HG03354 (cell line): ENCODE results near the gene ATP9B.
"Not testable (repeated sequence)": the region's sequence is repeated elsewhere in the genome, so short reads cannot be mapped to it uniquely, and the experiment has no call there.

Source experiments
- ATAC-seq: cut with Tn5 transposase; IDR thresholded peaks from one replicate; pipeline ENCODE4 v1.9.1; 2021; ENCODE audit warnings: mild to moderate bottlenecking; ENCODE audit not compliant: unreplicated experiment, poor library complexity, severe bottlenecking

The ATP9B gene

DNA sequence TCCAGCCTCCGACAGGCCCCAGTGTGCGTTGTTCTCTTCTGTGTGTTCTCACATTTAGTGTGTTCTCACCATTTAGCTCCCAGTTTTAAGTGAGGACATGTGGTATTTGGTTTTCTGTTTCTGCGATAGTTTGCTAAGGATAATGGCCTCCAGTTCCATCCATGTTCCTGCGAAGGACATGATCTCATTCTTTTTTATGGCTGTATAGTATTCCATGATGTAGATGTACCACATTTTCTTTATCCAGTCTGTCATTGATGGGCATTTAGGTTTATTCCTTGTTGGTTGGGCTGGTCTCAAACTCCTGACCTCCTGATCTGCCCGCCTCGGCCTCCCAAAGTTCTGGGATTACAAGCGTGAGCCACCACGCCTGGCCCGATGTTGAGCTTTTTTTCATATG is 195.9 kb downstream of the ATP9B start:
- not testable (repeated sequence) for ATAC-seq

DNA sequence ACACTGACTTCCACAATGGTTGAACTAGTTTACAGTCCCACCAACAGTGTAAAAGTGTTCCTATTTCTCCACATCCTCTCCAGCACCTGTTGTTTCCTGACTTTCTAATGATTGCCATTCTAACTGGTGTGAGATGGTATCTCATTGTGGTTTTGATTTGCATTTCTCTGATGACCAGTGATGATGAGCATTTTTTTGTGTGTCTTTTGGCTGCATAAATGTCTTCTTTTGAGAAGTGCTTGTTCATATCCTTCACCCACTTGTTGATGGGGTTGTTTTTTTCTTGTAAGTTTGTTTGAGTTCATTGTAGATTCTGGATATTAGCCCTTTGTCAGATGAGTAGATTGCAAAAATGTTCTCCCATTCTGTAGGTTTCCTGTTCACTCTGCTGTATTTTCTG is 202.6 kb downstream of the ATP9B start:
- not testable (repeated sequence) for ATAC-seq

GRCh38 chr18:79272916-79273315 is 203.7 kb downstream of the ATP9B start:
- ATAC-seq = no peak

- ATAC-seq = no peak
These were observed 205.6 kb downstream of the ATP9B start for GRCh38 chr18:79274823-79275222.

DNA sequence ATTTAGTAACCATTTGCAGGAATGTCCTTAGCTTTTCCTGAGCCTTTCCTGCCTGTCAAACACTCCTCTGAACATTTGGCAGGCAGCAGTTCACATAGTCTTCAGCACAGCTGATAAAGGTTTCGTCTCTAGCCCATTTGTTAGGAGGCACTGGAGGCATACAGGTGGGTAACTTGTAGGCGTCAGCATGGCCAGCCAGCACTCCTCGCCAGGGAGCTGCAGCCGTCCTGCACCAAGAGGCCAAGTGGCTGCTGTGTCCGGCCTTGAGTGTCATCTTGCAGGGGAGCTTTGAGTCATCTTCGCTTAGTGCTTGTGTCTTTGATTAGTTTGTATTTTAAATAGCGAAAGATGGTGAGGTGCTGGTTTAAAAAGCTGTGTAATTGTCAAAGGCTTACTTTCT is 206.3 kb downstream of the ATP9B start:
- peak; percentile 24 for ATAC-seq

GRCh38 chr18:79275992-79276391 is 206.8 kb downstream of the ATP9B start:
- peak; percentile 84 for ATAC-seq

DNA sequence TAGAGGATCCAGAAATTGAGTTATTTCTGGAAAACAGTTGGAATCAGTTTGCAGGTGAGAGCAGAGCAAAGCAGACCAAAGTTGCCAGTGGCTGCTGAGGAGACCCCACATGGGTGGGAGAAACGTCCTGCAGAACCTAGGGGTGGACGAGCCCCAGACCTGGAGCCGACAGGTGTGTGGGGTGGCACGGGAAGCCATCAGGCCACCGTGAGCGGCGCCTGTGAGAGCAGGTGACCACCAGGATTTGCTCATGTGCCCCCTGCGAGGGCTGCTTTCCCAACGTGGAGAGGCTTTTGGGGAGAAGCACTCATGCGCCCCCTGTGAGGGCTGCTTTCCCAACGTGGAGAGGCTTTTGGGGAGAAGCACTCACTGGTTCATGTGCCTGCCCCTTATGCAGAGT is 209.7 kb downstream of the ATP9B start:
- no peak for ATAC-seq

DNA sequence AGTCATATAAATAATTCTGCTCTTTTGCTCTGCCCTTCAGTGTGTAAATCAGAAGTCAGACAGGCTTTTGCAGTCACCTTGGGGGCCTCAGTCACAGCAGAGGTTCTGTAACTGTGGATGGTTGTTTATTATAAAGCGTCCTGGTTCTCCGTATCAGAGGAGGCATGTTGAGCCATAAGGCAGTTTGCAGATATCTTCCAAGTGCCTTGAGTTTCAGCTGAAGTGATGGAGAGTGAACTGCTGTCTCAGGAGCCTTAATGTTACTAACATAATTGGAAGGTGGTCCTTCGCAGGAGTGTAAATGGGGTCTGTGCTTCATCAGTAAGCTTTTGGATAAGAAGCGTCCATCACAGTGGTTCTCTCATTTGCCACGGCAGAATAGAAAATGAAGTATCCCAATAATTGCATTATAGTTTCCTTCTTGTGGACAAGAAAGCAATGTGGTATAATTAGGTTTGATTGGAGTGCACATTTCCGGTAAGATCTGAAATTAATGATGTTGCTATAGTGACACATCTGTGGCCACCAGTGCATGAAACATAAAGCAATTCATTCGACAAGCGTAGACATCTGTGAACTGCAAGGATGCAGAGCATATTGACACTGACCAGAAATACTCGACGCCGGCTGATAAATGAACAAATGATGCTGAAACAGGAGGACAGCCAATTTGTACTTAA is 214.1 kb downstream of the ATP9B start:
- ATAC-seq = no peak

DNA sequence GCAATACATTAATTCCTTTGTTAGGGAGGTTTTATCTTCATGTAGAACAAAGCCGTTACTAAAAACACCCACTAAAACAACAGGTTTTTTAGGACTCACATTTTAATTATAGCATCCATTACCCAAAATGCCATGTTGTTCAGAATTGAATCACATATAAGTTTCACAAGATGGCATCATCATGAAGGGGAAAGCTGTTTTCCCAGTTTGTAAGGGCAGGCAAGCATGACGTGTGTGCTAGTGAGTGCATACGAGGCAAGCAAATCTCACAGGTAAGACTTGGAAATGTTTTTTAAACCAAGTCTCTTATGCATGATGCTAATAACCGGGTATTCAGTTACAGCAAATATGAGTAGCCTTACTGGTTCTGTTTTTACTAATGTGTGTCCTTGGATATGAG is 214.7 kb downstream of the ATP9B start:
- no peak for ATAC-seq

GRCh38 chr18:79285191-79285590 is 216.0 kb downstream of the ATP9B start:
- ATAC-seq = not testable (repeated sequence)

DNA sequence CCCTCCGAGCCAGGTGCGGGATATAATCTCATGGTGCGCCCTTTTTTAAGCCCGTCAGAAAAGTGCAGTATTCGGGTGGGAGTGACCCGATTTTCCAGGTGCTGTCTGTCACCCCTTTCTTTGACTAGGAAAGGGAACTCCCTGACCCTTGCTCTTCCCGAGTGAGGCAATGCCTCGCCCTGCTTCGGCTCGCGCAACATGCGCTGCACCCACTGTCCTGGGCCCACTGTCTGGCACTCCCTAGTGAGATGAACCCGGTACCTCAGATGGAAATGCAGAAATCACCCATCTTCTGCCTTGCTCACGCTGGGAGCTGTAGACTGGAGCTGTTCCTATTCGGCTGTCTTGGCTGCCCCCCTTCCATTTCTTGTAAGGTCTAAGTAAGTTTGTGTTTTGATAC is 221.2 kb downstream of the ATP9B start:
- ATAC-seq = not testable (repeated sequence)

GRCh38 chr18:79290876-79291275 is 221.7 kb downstream of the ATP9B start:
- ATAC-seq = no peak

- ATAC-seq = no peak
These were observed 225.0 kb downstream of the ATP9B start for GRCh38 chr18:79294235-79294634.

DNA sequence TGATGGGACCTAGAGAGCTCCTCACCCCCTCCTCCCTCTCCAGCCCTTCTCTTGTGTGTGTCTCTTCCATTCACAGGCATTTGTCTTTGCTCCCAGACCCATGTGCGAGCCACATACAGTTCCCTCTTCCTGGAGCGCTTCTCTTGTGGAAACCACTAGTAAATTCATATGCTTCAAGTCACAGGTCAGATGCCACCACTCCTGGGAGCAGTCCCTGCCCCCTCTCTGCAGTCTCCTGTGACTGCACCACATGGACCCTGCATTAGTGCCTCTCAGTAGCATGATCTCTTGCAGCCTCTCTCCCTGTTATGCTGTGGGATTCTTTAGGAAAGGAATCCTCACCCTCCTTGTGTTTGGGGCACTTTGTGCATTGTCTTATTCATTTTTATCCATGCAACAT is 230.1 kb downstream of the ATP9B start:
- ATAC-seq = no peak

DNA sequence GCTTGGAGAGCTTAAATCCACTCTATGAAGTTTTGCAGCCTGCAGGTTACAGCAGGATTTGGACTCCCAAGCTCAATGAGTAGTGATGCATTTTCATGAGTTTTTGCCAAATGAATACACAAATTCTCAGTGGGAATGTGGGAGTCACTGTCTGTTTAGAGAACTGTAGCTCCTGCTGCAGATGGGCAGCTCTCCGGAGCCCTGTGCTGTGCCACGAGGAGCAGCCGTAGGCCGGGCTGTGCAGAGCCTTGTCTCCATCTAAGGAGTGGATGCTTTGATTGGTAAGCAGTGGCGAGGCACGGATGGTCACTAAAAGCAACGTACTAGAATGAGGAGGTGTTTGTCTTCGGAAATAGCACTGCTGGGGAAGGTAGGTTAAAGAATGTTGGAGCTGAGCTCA is 230.5 kb downstream of the ATP9B start:
- ATAC-seq = no peak

DNA sequence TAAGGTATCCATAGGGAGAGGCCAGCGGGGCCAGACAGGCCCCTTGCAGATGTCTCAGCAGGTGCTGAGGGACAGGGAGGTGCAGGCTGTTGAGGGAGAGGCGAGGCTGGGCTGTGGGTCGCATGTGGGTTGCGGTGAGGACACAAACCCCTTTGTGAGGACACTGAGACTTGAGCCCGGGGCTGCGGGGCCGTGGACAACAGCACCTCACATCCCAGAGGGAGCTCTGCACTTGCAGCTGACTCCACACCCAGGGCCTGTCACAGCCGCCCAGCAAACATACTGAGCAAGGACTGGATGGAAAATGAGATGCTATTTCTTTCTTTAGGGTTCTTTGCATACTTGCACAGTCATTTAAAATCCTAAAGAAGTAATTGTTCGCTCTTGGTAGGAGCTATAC is 231.2 kb downstream of the ATP9B start:
- ATAC-seq = no peak

GRCh38 chr18:79302120-79302519 is 232.9 kb downstream of the ATP9B start:
- ATAC-seq = no peak

GRCh38 chr18:79305911-79306310 is 236.7 kb downstream of the ATP9B start:
- ATAC-seq = no peak

GRCh38 chr18:79309614-79310358 is 240.6 kb downstream of the ATP9B start:
- no peak for ATAC-seq

- ATAC-seq = no peak
These were observed 245.7 kb downstream of the ATP9B start for GRCh38 chr18:79314838-79315388.

DNA sequence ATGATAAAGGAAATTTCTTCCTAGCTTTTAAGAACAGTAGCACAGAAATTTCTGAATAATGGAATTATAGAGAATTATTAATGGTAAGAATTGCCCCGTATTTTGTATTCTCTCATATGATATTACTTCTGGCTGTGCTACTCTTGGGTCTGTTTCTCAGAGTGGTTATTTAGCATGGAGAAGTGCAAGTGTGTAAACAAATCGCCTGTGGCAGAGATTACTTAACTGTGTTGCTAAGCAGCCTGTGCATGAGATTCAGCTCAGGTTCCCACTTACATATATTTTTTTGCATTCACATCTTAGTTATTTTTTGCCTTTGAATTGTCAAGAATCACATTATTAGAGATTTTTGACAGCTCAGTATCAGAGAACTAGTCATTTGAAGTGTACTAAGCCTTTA is 246.4 kb downstream of the ATP9B start:
- ATAC-seq = no peak
